GM03348 (cell line): ENCODE measurements around the gene KMT2B.
"Not testable (repeated sequence)": the region's sequence is repeated elsewhere in the genome, so short reads cannot be mapped to it uniquely, and the experiment has no call there.

Source experiments
- DNase-seq: peaks from one replicate; pipeline ENCODE4 v3.0.0; 2012; ENCODE audit warnings: low spot score

Gene KMT2B

GRCh38 chr19:35756377-35757230 is 38.8 kb downstream of the KMT2B start, which contains the start of gene HSPB6:
Gene HSPB6, minus strand, starts transcription at chr19:35757029. Its CDS starts 21 bp downstream, at chr19:35757008.
- DNase-seq = peak; percentile 53

- DNase-seq = peak; percentile 68
These were observed 39.5 kb downstream of the KMT2B start for GRCh38 chr19:35757231-35757748.

DNA sequence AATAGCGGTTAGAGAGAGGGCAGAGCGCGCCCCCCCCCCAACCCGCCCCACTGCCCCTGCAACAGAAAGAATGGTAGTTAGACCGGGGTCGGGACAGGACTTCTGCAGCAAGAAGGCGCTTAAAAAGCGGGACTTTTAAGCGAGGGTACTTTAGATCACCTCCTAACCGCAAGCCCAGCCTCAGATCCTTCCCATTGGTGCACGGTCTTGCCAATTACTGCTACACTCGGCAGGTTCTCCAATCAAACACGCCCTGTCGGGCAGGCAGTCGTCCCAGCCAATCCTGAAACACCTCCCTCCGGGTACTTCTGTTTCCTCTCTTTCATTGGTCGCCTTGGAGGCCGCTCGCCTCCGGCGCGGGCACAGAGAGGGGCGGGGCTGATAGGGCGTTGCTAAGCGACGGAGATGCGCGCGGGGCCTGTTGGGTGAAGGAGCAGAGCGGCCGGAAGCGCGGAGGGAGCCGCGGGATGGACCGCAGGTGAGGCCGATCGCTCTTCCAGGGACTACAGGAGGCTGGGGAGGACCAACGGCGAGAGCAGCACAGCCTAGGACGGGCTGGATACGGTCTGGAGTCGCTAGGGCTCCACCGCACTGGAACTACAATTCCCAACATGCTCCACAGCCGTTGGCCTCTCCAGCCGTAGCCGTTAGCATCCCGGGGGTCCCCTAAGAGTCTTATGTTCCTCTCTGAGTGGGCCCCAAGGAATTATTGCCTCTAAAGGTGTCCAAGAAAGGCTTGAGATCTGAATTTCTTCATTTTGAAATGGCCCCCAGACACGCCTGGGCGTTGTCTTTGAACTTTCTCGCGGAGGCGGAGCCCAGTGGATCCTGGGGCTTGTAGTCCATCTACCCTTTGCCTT is 40.2 kb downstream of the KMT2B start, which contains the start of gene PROSER3:
TSS of gene PROSER3 (plus strand) at position 428 of the 860 bp plus-strand sequence. CDS start at position 468, 40 bp downstream.
- DNase-seq = peak; percentile 99

- DNase-seq = no peak
These were observed 41.9 kb downstream of the KMT2B start for GRCh38 chr19:35759697-35760096.

DNA sequence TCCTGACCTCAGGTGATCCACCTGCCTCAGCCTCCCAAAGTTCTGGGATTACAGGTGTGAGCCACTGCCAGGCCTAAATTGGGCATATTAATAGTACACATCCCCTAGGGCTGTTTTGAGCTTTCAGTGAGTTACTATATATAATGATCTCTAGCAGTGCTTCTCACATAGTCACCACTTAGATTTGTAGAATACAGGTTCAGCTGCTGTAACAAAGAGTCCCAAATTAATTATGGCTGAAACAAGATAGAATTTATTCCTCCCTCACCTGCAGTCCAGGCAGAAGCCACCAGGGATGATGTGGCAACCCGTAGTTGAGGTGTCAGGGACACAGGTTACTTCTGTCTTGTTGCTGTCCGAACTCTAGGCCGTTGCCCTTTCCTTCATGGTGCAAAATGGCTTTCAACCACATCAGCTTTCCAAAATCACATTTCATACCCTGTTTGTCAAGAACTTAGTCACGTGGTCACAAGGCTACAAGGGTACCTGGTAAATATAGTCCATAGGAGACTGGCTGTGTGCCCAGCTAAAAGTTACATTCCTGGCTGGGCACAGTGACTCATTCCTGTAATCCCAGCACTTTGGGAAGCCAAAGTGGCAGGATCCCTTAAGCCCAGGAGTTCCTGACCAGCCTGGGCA is 43.0 kb downstream of the KMT2B start:
- DNase-seq = no peak

DNA sequence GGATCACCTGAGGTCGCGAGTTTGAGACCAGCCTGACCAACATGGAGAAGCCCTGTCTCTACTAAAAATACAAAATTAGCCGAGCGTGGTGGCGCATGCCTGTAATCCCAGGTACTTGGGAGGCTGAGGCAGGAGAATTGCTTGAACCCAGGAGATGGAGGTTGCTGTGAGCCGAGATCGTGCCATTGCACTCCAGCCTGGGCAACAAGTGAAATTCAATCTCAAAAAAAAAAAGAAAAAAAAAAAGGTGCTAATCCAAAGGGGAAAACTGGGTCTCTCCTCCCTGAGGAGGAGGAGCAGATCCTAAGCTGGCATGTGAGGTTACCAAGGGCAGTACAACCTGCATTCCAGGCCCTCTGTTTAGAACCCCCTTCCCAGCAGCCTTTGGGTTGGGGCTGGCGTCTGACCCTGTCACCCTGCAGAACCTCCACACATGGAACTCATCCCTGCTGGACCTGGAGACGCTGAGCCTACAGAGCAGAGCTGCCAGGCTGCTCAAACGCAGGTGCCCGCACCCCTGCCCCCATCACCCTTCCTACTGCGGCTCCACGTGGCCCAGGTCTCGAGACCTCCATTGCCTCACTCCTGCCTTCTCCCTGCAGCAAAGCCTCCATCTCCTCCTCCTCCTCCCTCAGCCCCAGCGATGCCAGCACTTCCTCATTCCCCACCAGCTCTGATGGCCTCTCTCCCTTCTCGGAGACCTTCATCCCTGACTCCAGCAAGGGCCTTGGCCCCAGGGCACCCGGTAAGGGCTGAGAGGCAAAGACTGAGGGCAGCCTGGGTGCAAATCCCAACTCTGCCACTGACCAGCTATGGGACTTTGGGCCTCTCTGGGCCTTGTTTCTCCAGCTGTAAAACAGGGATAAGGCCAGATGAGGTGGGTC is 46.9 kb downstream of the KMT2B start:
- DNase-seq = no peak

DNA sequence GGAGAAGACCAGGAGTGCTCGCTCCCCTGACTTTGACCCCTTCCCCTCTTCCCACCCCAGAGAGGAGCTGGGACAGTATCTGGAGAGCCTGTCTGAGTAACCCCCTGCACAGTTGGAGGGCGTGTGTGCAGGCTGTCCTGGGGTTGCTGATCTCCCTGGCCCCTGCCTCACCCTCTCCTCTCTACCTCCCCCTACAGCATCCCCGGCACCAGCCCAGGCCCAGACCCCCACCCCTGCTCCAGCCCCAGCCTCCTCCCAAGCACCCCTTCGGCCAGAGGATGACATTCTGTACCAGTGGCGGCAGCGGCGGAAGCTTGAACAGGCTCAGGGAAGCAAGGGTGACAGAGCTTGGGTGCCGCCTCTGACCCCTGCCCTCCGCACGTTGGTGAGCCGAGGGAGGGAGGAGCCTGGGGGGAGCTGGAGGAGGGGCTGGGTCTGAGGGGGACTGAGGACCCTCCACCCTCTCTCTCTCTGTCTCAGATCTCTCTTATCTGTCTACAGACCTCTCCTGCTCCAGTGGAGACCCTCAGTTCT is 48.8 kb downstream of the KMT2B start:
- DNase-seq = no peak

GRCh38 chr19:35767288-35768081 is 49.7 kb downstream of the KMT2B start:
- no peak for DNase-seq

- no peak for DNase-seq
These were observed 50.2 kb downstream of the KMT2B start for GRCh38 chr19:35768082-35768421.

- not testable (repeated sequence) for DNase-seq
These were observed 54.6 kb downstream of the KMT2B start for GRCh38 chr19:35772362-35772761.

DNA sequence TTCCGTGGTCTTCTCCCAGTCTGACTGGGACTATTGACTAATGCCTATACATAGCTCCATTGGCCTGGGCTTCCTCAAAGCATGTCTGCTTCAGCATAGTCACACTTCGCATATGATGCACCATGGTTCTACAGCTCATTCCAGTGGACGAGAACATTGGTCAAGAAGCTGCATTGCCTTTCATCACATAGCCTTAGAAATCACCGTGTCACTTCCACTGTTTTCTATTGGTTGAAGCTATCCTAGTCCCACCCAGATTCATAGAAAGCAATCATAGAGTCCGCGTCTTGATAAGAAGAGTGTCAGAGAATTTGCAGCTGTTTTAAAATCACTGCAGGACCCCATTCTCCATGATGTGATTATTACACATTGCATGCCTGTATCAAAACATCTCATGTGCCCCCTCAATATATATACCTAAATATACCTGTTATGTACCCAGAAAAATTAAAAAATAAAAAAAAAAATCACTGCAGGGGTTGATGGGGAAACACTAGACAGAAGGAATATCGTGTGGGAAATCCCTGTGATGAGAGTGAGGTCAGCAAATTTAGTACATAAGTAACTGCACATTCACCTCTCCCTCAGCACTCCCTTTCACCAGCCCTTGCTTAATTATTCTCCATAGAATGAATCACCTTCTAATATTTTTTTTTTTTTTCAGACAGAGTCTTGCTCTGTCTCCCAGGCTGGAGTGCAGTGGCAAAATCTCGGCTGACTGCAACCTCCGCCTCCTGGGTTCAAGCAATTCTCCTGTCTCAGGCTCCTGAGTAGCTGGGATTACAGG is 55.4 kb downstream of the KMT2B start:
- DNase-seq = no peak

DNA sequence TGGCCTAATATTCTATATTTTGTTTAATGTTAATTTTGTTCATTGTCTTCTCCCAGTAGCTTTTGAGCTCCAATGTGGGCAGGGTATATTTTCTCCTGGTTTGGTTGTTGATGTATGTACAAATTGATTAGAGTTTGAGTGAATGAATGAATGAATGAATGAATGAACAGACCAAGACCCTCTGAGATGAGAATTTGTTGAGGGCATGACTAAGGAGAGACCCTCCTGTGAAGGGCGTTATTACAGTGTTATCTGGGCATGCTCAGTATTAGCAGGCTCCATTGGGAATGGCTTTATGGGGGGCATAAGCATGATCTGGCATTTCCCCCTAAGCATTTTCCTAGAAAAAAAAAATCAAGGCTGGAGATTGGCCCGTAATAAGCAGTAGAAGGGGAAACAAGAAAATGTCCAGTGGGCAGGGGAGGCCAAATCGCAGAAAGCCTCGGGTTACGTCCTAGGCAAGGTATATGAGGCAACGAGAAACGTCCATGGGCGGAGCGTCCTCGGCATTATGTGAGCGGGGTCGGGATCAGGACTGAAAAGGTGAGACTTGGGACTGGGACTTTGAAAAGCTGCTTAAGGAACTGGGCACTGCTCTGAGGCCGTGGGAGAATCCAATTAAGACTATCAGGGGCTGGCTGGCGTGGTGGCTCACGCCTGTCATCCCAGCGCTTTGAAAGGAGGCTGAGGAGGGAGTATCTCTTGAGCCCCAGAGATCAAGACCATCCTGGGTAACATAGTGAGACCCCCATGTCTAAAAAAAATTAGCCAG is 56.7 kb downstream of the KMT2B start:
- no peak for DNase-seq

GRCh38 chr19:35775046-35775297 is 57.2 kb downstream of the KMT2B start:
- DNase-seq = no peak

DNA sequence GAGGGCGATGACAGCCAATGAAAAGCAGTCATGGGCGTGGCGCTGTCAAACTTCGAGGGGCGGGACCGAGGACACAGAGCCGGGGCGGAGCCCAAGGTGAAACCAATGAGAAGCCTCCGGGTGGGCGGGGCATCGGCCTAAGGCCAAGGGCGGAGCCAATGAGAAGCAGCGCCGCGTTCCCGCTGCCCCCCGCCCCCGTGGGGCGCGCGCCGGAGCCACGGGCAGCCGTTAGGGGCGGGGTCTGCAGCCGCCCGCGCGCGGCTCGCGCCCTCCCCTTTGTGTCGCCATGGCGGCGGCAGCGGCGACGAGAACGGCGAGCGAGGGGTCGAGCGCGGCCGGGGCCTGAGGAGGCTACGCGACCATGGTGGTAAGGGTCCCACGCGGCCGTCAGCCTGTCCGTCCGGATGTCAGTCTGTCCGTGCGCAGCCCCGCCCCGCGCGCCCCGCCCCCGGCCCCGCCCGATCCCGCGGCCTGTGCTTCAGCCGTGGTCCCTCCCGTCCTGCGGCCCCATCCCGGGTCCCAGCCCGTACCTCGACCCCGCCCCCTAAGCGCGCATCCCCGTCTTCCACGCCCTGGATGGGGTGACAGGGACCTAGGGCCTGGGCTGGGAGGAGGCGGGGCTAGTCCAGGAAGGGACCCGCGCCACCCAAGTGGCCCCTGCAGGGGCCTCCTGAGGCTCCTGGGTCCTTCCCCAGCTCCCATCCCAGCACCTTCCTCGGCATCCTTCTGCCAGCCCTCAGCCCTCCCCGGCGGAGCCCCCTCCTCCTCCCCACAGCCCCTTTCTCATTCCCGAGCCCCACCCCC is 57.7 kb downstream of the KMT2B start, which contains the start of gene ARHGAP33:
TSS of gene ARHGAP33 (plus strand) at position 267 of the 804 bp plus-strand sequence. CDS start at position 362, 95 bp downstream.
- peak; percentile 99 for DNase-seq

DNA sequence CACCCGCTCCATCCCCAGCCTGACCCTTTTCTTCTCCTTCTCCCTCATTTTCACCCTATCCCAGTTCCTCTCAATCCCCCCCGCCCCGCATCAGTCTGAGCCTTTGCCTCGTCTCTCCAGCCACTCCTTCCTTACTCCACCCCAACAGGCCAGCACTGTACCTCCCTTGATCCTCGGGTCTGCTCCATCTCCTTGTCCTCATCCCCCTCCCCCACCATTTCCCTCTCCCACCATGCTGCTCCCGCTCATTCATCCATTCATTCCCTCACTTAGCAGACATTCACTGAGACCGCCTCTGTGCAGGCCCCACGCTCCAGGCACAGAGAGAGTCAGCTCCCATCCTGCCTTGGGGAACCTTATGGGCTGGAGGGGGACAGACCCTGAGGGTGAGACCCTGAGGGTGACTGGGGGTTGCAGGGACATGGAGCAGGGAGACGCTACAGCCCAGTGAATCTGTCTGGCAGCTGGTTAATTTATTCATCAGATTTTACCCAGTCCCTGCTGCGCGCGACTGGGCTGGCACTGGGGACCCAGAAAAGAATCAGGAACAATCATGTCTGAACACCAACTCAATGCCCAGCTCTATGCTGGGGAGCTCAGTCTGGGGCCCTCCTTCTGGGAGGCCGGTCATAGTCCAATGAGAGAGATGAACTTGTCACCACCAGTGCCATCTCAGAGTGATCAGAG is 58.4 kb downstream of the KMT2B start:
- no peak for DNase-seq

GRCh38 chr19:35777086-35777841 is 59.5 kb downstream of the KMT2B start:
- DNase-seq = no peak
